HUDEP-2 (cell line): ENCODE data around the gene NOM1.
A peak's percentile ranks its signal among the peaks of the same experiment; 100 is the strongest.

ENCODE experiments used
- DNase-seq, 76 experiments: peaks; one replicate each; lab custom pipeline; 2025; ENCODE audit not compliant: unreplicated experiment in 76 of 76; lab: John Stamatoyannopoulos, UW

NOM1 gene

DNA sequence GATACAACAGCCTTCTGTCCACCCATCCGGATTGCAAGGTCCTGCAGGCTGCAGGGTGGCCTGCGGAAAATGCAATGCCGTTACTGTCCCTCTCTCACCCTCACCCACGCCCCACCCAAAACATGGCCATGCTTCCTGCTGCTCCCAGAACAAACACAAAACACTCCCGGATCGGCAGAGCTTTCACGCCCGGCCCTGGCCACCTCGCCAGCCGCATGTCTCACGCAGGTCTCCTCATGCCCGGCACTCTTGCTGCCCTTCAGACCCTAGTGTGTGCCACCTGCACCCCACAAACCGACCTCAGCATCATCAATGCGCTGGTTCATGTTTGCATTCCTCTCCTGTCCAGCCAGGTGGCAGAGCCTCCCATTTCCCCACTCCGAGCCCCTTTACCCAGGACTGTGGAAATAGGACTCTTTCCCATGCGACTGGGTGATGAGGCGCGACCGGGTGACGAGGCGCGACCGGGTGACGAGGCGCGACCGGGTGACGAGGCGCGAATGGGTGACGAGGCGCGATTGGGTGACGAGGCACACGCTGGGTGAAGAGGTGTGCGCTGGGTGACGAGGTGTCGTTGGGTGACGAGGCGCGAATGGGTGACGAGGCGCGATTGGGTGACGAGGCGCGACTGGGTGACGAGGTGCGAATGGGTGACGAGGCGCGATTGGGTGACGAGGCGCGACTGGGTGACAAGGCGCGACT lies 8.9 kb upstream of the NOM1 start:
- no peak for DNase-seq

DNA sequence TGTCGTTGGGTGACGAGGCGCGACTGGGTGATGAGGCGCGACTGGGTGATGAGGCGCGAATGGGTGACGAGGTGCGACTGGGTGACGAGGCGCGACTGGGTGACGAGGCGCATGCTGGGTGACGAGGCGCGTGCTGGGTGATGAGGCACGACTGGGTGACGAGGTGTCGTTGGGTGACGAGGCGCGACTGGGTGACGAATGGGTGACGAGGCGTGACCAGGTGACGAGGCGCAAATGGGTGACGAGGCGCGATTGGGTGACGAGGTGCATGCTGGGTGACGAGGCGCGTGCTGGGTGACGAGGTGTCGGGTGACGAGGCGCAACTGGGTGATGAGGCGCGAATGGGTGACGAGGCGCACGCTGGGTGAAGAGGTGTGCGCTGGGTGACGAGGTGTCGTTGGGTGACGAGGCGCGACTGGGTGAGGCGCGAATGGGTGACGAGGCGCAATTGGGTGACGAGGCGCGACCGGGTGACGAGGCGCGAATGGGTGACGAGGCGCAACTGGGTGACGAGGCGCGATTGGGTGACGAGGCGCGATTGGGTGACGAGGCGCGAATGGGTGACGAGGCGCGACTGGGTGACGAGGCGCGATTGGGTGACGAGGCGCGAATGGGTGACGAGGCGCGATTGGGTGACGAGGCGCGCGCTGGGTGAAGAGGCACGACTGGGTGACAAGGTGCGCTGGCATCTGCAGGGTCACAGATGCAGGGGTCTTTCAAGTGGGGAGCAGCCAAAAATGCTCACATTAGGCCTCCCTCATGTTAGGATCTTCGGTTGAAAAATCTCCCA lies 7.9 kb upstream of the NOM1 start:
- DNase-seq = no peak

DNA sequence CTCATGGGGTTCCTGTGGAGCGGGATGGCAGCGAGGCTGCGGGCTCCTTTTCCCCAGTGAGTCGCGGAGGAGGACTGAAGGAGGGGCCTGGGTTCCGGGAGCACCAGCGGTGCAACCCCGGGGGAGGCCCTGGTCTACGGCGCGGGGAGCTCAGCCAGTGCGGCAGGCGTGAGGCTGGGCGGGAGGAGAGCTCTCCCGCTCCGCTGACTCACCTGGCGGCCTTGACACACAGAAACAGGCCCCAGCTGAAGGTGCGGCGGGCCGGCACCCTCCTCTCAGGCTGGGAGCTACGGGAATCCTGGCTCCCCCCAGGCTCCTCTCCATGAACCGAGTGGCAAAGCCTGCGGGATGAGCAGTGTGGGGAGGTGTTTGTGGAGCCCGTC lies 6.8 kb upstream of the NOM1 start:
- DNase-seq = no peak

DNA sequence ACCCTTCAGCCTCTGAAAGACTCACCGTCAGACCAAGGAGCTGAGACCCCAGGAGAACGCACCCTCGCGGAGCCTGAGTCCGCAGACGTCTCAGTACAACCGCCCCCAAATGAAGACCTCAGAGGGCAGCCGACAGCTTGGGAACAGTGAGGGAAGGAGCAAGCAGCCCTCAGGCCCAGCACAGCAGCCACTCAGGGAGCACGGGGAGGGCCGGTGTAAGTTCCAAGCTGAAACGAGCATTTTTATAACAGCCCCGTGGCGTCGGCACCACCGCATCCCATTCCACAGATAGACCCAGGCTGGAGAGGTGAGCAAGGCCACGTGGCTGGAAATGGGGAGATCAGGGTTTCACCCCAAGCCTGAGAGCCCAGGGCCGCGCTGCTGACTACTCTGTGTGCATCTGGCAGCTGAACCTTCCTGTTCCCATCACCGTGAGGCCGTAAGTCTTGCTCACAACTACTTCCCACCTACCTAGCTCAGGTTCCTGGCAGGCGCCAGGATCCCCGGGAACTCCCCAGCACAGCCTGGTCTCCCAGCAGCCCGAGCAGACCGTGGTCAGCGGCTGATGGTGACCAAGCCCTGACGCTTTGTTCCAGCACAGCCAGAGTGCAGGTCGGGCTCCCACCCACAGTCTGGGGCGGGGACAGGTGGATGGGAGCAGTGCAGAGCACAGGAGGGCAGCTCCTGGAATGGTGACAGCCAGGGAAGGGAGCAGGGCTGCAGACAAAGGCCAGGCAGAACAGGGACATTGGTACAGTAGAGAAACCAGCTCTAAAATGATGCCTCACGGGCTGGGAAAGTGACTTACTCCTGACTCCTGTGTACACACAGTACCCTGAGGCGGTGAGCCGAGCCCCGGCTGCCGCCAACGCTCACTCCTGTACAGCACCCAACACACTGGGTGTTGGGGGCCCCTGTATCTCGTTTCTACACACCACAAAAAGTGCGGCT lies 6.1 kb upstream of the NOM1 start:
- no peak for DNase-seq

DNA sequence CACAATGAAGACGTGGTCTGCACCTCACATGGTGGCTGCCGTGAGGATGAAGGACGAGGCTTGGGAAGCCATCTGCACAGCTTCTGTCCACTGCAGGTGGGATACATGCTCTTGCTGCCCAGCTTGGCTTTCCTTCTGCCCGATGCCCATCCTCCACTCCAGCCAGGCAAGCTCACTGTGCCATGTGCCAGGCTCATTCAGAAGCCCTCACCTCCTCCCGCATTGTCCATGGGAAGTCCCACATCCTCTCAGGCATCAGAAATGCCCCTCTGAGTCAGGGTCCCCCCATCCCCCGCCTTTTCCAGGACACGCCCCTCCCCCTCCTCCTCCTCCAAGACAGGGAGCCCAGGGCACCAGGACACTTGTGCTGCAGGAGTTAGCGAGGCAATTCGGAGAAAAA lies 4.6 kb upstream of the NOM1 start:
- no peak for DNase-seq

DNA sequence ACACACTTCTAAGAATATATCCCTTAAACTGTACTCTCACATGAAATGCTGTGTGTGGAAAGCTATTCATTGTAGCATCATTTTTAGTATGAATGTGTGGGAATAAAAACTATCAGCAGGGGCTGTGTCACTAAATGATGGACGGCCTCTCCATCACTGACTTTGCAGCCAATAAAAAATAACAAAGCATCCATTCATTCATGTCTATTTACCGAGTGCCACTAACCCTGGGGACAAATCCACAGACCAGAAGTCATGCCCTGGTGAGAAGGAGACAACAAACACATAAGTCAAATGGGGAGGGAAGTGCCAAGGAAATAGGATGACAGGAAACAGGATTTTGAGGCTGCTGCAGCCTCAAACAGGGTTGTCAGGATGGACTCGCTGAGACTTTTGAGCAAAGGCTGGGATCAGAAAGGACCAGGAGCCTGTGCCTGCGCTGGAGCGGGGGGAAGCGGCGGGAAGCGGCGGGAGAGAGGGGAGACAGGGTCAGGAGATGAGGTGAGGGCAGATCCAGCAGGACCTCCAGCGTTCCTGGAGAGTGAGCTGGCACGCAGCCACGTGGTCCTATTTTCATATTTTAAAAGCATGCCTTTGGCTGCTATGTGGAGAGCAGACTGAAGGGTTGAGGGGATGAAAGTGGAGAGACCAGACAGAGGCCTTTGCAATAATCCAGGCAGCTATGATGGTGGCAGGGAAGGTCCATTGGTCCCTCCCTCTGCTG lies 2.2 kb upstream of the NOM1 start:
- no peak for DNase-seq

DNA sequence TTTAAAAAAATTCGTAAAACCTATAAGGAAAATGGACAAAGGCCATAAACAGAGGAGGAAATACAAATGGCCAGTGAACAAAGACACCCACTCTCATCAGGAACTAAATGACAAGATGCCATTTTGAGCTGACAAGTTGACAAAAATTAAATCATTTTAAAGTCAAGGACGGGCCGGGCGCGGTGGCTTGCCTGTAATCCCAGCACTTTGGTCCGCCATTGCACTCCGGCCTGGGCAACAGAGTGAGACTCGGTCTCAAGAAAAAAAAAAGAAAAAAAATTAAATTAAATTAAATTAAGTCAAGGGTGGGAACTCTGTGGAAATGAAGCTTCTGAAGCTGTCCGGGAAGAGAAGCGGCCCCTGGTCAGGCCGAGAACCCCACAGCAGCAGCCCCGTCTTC lies 1.2 kb upstream of the NOM1 start:
- DNase-seq = no peak

DNA sequence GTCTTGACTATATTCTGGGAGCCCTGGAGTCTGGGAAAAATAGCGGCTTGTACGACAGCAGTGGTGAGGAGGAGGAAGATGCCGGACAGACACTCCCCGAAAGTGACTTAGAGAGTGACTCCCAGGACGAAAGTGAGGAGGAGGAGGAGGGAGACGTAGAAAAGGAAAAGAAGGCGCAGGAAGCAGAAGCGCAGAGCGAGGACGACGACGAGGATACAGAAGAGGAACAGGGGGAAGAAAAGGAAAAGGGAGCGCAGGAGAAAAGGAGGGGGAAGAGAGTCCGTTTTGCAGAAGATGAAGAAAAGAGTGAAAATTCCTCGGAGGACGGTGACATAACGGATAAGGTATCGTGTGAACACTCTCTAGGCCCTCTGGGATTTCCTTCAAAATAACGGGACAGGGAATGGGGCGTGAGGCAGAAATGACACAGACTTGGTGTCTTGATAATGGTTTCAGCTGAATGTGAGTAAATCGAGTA lies 908 bp downstream of the NOM1 start:
- no peak for DNase-seq

DNA sequence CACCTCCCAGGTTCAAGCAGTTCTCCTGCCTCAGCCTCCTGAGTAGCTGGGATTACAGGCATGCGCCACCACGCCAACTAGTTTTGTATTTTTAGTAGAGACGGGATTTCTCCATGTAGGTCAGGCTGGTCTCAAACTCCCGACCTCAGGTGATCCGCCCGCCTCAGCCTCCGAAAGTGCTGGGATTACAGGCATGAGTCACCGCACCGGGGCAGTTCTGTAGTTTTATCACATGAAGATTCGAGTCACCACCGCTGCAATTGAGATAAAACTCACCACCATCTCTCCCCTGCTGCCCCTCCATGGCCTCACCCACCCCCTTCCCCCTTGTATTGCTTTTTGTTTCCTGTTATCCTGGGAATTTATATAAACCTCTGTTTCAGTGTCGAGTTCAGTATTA lies 3.7 kb downstream of the NOM1 start:
- peak in 2 of 76 experiments; percentile 3 to 7 for DNase-seq

DNA sequence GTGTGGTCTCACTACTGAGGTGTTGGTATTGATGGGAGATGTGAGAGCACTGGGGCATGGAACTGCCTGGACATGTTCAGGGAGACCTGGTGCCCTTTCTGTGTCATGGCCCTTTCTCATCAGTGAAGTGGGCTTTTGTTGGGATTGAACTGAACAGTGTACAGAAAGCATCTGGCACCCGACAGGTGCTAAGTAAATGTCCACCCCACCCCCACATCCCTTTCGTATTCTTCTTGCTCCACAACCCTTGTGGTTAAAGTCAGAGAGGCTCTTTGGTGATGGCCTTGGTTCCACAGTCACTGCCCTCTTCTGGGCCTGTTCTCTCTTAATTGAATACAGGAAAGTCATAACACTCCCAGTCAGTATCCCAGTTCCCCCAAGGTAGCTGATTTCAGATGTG lies 5.4 kb downstream of the NOM1 start:
- DNase-seq = no peak

DNA sequence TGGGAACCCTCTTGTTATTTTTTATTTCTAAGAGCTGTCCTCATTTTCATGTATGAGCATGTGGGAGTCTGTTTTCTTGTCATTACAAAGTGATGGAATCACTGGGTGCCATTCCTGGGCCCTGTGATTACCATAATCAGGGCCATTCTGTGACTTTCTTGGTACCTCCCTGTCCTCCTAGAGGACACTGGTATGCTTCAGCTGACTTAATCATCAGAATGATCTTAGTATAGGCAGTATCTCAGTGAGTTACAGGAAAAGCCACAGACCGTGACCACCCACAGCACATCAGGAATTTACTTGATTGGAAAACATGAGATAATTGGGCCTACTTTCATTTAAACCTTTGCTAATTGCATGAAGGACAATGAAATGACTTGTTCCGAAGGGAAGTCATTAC lies 7.2 kb downstream of the NOM1 start:
- DNase-seq = no peak

DNA sequence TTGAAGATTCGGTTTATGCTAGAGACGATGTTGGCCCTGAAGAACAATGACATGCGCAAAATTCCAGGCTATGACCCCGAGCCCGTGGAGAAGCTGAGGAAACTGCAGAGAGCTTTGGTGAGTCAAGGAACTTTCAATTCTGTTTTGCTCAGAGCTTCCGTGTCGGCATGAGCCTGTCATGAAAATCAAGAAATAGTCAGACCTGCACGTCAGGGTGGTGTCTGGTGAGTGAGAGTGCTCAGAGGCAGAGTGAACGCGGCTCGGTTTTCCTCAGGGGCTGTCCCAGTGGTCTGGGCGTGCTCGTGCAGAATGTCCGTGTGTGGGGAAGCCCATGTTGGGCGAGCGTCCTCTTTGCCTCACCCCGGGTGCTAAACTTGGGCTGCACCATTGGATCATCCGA lies 12.6 kb downstream of the NOM1 start:
- DNase-seq = no peak

DNA sequence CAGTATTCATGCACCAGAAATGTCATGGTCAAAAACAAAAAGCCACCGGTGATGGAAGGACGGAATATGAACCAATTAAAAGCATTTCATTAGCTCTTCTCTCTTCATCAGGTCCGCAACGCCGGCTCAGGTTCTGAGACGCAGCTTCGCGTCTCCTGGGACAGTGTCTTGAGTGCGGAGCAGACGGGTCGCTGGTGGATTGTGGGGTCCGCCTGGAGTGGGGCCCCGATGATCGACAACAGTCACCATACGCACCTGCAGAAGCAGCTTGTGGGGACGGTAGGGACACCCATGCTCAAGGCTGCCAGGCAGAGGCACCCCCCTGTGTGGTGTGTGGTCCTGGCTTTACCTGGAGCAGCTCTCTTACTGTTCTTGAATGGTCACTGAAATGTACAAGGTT lies 13.4 kb downstream of the NOM1 start:
- no peak for DNase-seq

DNA sequence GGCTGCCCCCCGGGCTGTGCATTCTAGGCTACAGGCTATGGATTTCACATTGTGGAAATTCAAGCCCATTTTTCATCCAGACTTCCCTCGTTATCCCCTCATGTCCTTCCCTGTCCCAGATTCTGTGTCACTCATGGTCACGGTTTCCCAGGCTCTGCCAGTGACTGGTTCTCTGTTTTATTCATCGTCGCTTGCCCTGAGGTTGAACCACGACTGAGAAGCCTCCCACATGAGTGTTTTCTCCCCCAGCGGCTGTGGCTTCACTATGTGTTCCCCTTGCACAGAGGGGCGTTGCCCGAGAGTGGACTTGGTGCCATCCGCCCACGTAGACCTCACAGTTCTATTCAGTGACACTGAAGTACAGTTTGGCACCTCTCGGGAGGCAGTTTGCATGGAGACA lies 14.0 kb downstream of the NOM1 start:
- no peak for DNase-seq

DNA sequence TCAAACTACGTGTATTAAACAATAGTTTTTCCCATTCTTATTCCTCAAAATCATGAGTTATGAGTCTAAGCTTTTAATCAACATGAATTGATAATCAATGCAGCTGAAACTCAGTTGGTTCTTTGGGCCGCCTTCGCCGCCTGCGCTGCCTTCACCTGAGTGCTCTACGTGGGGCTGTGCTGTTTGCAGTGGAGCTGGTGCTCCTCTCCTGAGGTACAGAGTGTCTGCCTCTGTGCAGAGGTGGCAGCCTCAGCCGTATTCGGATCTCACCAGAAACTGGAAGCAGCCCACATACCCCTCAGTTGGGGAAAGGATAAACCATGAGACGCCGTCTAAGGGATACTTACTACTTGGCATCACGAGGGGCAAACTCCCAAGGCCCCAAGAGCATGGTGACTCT lies 15.5 kb downstream of the NOM1 start:
- DNase-seq = no peak

DNA sequence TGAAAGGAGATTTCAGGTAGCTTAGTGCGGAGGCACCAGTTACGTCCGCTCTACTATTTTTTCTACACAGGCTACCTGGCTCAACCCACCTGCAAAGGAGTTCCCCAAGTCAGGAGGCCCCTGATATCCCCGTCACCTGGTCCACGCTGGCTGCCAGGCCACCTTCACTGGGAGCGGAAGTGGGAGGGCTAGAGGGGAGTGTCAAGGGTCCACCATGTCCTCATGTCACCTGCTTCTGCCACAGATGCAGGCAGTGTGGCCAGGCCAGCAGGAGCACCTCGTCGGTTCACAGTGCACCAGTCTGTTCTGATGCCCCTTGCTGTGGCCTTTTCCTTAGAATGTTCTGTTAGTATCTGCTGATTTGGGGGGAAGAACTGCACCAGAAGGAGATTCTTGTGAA lies 16.9 kb downstream of the NOM1 start:
- DNase-seq = no peak

DNA sequence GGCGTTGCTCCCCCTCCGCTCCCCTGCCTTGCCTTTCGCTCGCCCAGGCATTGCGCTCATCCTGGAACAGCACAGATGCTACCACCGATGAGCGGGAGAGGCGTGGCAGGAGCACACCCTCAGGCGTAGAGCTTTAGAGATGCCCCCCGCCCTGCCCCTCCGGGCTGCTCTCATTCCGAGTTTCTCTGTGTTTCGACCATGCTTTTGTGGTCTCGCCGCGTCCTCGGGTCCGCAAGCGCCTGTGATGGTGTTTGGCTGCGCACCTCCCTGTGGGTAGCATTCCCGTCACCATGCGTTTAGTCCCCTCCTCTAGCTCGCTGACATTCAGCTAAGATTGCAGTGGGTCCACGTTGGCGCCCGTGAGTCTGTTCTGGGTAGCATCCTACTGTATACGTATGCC lies 18.7 kb downstream of the NOM1 start:
- DNase-seq = no peak

DNA sequence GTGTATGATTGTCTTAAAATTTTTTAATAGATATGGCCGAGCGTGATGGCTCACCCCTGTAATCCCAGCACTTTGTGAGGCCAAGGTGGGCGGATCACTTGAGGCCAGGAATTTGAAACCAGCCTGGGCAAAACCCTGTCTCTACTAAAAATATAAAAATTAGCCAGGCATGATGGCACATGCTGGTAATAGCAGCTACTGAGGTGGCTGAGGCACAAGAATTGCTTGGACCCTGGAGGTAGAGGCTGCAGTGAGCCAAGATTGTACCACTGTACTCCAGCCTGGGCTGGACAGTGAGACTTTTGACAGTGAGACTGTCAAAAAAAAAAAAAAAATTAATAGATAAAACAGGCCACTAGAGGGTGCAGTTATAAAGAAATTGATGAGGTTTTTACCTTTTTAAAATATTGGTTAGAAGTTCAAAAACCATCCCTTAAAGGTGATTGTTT lies 20.5 kb downstream of the NOM1 start:
- peak in 1 of 76 experiments; percentile 7 for DNase-seq

DNA sequence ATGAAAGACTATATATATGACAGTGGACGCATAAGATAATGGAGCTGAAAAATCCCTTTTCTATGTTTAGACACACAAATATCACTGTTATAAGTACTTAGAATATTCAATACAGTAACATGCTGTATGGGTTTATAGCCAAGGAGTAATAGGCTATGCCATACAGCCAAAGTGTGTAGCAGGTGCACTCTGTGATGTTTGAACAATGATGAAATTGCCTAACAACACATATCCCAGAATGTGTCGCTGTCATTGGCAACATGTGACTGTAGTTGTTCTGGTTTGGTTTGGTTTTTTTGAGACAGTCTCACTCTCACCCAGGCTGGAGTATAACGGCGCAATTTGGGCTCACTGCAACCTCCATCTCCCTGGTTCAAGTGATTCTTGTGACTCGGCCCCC lies 26.1 kb downstream of the NOM1 start:
- no peak for DNase-seq

DNA sequence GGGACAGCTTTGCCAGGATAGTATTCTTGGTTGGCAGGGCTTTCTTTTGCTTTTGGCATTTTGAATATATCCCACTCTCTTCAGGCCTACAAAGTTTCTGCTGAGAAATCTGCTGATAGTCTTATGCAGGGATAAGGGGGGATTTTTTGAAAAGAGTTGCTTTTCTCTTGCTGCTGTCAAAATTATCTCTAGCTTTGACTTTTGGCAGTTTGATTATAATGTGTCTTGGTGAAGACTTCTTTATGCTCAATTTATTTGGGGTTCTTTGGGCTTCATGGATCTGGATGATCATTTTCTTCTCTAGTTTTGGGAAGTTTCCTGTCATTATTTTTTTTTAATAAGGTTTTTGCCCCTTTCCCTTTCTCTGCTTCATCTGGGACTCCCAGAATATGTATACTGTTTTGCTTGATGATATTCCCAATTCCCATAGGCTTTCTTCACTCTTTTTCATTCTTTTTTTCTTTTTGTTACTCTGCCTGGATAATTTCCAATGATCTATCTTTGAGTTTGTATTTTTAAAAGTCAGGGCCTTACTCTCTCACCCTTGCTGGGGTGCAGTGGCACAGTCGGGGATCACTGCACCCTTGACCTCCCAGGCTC lies 29.6 kb downstream of the NOM1 start:
- DNase-seq = no peak
